ENCODE data around the gene RSPH6A.

RSPH6A gene

DNA sequence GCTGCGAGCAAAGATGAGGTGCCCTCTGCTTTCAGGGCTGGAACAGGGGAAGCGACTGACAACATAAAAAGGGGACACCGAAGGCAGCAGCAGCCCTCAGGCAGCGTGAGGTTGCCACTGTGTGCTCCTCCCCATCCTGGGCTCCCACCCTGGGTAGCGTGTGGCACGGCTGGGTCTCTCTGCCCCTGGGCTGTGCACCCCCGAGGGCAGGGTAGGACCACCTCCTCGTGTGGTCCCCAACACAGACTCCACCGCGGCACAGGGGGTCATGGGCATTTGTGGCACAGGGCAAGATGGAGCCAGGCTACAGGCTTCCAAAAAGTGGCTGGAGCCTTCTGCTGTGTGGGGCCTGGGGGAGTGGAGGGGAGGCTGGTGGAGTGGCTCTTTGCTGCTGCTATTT is 6.5 kb upstream of the RSPH6A start:
- no peak for TF ChIP-seq CTCF (conservative IDR thresholded peaks at IDR 0.05; ENCODE audit: low read length)
- DNase-seq (ENCODE audit: low read depth): no peak
- no peak overlapping the region for H3K4me3 ChIP-seq (ENCODE audit: low read length)

DNA sequence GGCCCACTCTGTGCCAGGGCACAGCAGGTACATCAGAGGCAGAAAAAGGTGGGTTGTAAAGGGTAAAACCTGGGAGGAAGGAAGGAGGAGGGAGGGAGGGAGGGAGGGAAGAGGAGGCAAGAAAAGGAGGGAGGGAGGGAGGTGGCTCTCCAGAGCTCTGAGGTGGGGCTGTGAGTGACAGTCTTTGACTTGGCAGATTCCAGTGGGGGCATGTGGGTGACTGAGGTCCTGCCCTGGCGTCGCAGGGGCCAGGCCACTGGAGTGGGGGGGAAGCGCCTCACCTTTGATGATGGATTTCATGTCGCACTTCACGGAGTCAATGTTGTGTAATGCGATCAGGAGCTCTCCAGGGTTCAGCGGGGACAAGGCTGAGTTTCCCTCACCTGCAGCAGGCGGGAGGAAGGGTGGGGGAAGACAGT is 6.0 kb upstream of the RSPH6A start:
- no peak overlapping the region for H3K4me3 ChIP-seq (ENCODE audit: low read length)
- no peak for DNase-seq (ENCODE audit: low read depth)
- TF ChIP-seq CTCF (conservative IDR thresholded peaks at IDR 0.05; ENCODE audit: low read length): no peak

DNA sequence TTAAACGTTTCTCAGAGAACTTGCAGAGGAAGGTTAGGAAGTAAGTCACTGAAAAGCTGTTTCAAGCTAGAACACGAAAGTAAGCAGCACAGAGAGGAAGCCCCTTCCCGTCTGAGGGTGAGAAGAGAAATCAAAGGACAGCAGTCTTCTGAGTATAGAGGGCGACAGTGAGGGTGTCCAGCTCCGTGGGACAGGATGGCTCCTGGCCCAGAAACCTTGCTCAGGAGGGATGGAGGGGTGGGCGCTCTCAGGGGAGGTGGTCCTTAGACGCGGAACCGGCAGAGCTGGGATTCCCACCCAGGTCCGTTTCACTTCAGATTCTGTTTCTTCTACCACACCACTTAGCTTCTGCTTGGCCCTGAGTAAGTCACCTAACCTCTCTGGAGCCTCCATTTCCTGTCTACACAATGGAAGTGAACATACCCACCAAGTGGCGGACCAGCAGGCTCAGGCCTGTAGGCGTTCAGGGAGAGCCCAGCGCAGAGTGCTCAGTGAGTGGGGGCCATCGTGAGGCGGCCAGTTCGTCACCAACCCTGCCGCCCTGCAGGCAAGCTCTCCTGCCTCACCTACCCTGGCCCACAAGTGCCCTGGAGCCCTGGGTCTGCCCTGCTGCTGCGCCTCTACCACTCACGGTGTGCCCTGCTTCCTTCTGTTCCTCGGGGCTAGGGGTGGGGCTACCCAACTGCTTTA is 5.5 kb upstream of the RSPH6A start:
- no peak for TF ChIP-seq CTCF (conservative IDR thresholded peaks at IDR 0.05; ENCODE audit: low read length)
- no peak overlapping the region for H3K4me3 ChIP-seq (ENCODE audit: low read length)
- DNase-seq (ENCODE audit: low read depth): no peak

DNA sequence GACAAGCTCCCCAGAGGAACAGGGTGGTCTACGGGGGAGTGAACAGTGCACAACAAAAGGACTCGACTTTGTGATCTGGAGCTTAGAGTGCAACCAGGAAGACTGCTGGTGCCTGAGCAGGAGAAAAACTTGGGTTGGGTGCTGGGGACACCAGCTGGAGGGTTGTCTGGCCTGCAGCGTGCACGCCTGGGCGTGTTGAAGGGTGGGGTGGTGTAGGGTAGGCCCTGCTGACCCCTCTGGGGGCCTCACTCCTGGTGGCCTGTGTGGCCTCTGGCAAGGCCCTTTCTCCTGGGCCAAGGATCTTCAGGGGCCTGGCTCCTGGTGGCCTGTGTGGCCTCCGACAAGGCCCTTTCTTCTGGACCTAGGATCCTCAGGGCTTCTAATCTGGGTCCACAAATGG is 4.7 kb upstream of the RSPH6A start:
- DNase-seq (ENCODE audit: low read depth): no peak
- H3K4me3 ChIP-seq (ENCODE audit: low read length): no peak overlapping the region
- TF ChIP-seq CTCF (conservative IDR thresholded peaks at IDR 0.05; ENCODE audit: low read length): no peak

DNA sequence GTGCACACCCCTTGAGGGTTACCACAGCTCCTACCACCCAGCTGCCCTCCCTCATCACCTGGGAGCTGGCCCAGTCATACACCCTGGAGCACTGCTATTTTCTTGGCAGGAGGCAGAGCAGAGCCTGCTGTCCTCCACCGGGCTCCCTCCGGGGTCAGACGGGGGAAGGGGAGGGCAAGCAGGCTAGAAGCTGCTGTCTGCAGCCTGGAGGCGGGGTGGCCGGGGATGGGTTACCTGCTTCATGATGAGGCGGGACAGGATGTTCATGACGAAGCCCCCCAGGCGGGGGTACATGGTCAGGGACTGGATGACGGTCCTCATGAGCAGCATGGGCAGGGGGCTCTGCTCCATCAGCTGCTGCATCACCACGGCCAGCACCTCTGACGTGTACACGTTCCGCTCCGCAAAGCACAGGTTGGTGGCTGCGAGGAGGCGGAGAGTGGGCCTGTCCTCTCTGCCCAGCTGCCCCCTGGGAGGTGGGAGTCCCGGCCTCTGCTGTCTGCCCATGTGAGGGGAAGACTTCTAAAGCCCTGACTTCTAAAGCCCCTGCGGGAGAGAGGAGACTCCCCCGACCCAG is 2.7 kb upstream of the RSPH6A start:
- no peak for TF ChIP-seq CTCF (conservative IDR thresholded peaks at IDR 0.05; ENCODE audit: low read length)
- no peak for DNase-seq (ENCODE audit: low read depth)
- no peak overlapping the region for H3K4me3 ChIP-seq (ENCODE audit: low read length)

- peak; percentile 90 for DNase-seq (ENCODE audit: low read depth)
- peak; percentile 91 for TF ChIP-seq CTCF (conservative IDR thresholded peaks at IDR 0.05; ENCODE audit: low read length)
- H3K4me3 ChIP-seq (ENCODE audit: low read length): no peak overlapping the region
Measured at GRCh38 chr19:45817010-45817724, 2.1 kb upstream of the RSPH6A start.

Measured in AG10803 (cell line).